HepG2 (cell line): Measurements from ENCODE around the gene VWA2. TPM values are rescaled to one million over a fixed set of nuclear protein-coding genes. Genes with fewer than 3 reads are reported as not detected.

Experiments
- ATAC-seq: fragments of 200-7000 bp; cut with Tn5 transposase; 3 replicates; pipeline ENCODE4 v1.9.1; 2020; ENCODE audit warnings: mild to moderate bottlenecking, moderate library complexity
- BruUV-seq: library from RNA; stranded (reverse); fragments of 400-500 nt; replicated peaks from 2 replicates; lab custom pipeline; 2021; lab: Mats Ljungman, UMichigan
- CTCF ChIA-PET: fragments of 300-600 bp; formaldehyde crosslinking; extraction: SDS; loops from one replicate; lab custom pipeline; 2021; ENCODE audit warnings: low total read pairs, inconsistent platforms, low intra/inter-chr PET ratio; lab: Yijun Ruan, JAX
- POLR2A ChIA-PET: fragments of 350-600 bp; sonication (Branson Sonifier 250); formaldehyde crosslinking; loops from one replicate; lab custom pipeline; 2020; ENCODE audit warnings: antibody characterized with exemption, inconsistent platforms; lab: Yijun Ruan, JAX
- DNase-seq: peaks from one replicate; pipeline ENCODE4 v3.0.0-alpha.2; 2015; ENCODE audit warnings: low spot score
- FAIRE-seq: peaks from 3 replicates; lab custom pipeline; 2011; peaks lifted over from hg19 to GRCh38; lab: Jason Lieb, UNC
- H2AFZ ChIP-seq: one replicate; pipeline ENCODE4 v1.6.1; 2011; ENCODE audit warnings: low read length, inconsistent platforms
- H3K27ac ChIP-seq: fragments of 300-600 bp; 3 replicates; pipeline ENCODE4 v1.8.0; 2011; ENCODE audit warnings: mixed run types, mild to moderate bottlenecking, mixed read lengths, low read length, inconsistent platforms; ENCODE audit not compliant: insufficient read depth; ENCODE audit errors: extremely low read length
- H3K27me3 ChIP-seq, 2 experiments: fragments of 200-600 bp in 1 of 2; 2 replicates in 1 of 2; 3 replicates in 1 of 2; pipeline versions ENCODE4 v1.6.0 to v1.8.0; 2011; ENCODE audit warnings: low read length in 2 of 2, mild to moderate bottlenecking in 2 of 2, moderate library complexity in 2 of 2, inconsistent platforms in 1 of 2; ENCODE audit not compliant: insufficient read depth in 2 of 2, control insufficient read depth in 1 of 2
- H3K36me3 ChIP-seq, 2 experiments: fragments of 200-600 bp in 1 of 2; replicated peaks in 1 of 2; 2 replicates in 1 of 2; 3 replicates in 1 of 2; pipeline versions ENCODE4 v1.5.1 to v1.8.0; 2011; ENCODE audit warnings: low read length in 2 of 2, inconsistent platforms in 1 of 2; ENCODE audit not compliant: insufficient read depth in 2 of 2, control insufficient read depth in 1 of 2
- H3K4me1 ChIP-seq: 2 replicates; pipeline ENCODE4 v1.5.1; 2012; ENCODE audit warnings: low read length, inconsistent platforms; ENCODE audit not compliant: insufficient read depth
- H3K4me2 ChIP-seq: 2 replicates; pipeline ENCODE4 v1.6.0; 2011; ENCODE audit warnings: low read depth, low read length, inconsistent platforms
- H3K4me3 ChIP-seq, 3 experiments: fragments of 200-600 bp in 1 of 3; sonication (generic), shearing (Covaris generic) in 1 of 3; replicated peaks in 1 of 3; 2 replicates each; pipeline ENCODE4 v1.5.1; 2011 to 2016; ENCODE audit warnings: low read length in 3 of 3, inconsistent platforms in 2 of 3, low read depth in 2 of 3, mild to moderate bottlenecking in 2 of 3, control low read depth in 1 of 3, mixed read lengths in 1 of 3; ENCODE audit not compliant: insufficient read depth in 1 of 3
- H3K79me2 ChIP-seq: one replicate; pipeline ENCODE4 v1.6.1; 2011; ENCODE audit warnings: low read length, inconsistent platforms; ENCODE audit not compliant: insufficient read depth
- H3K9ac ChIP-seq: 2 replicates; pipeline ENCODE4 v1.6.0; 2011; ENCODE audit warnings: mild to moderate bottlenecking, low read depth, low read length, inconsistent platforms; ENCODE audit not compliant: insufficient read depth
- H3K9me3 ChIP-seq: 2 replicates; pipeline ENCODE4 v1.5.1; 2012; ENCODE audit warnings: mild to moderate bottlenecking, low read length
- H4K20me1 ChIP-seq: 2 replicates; pipeline ENCODE4 v1.6.0; 2011; ENCODE audit warnings: inconsistent platforms, mild to moderate bottlenecking, low read length, moderate library complexity; ENCODE audit not compliant: insufficient read depth
- HOXA7 ChIP-seq: sonication (generic); formaldehyde crosslinking; IDR thresholded peaks from 2 replicates; pipeline ENCODE4 v1.8.1; 2022; ENCODE audit warnings: mild to moderate bottlenecking, missing genetic modification reagents, moderate library complexity
- KLF11 ChIP-seq: IDR thresholded peaks from 2 replicates; pipeline ENCODE4 v1.6.1; 2016; ENCODE audit warnings: missing compliant biosample characterization
- MLX ChIP-seq: IDR thresholded peaks from 2 replicates; pipeline ENCODE4 v1.6.1; 2016
- RAD21 ChIP-seq: fragments of 450-650 bp; formaldehyde crosslinking; IDR thresholded peaks from 2 replicates; pipeline ENCODE4 v1.5.0; 2020; ENCODE audit warnings: mild to moderate bottlenecking
- RBM39 ChIP-seq: fragments of 200-400 bp; formaldehyde crosslinking; IDR thresholded peaks from one replicate; pipeline ENCODE4 v1.6.1; 2018; ENCODE audit warnings: antibody characterized with exemption, mild to moderate bottlenecking, low read depth, low read length; ENCODE audit not compliant: poor library complexity, severe bottlenecking
- REST ChIP-seq, 2 experiments: IDR thresholded peaks; 2 replicates each; pipeline ENCODE4 v1.6.1; 2011 to 2012; ENCODE audit warnings: low read length in 2 of 2, borderline replicate concordance in 1 of 2, low read depth in 1 of 2, mild to moderate bottlenecking in 1 of 2, moderate library complexity in 1 of 2
- ZBTB7B ChIP-seq: sonication (generic); formaldehyde crosslinking; IDR thresholded peaks from 2 replicates; pipeline ENCODE4 v1.4.0; 2020; ENCODE audit warnings: missing genetic modification reagents
- ZKSCAN5 ChIP-seq: sonication (generic); formaldehyde crosslinking; IDR thresholded peaks from 2 replicates; pipeline ENCODE4 v1.5.1; 2020; ENCODE audit warnings: mild to moderate bottlenecking, missing genetic modification reagents
- ZNF550 ChIP-seq: sonication (generic); formaldehyde crosslinking; IDR thresholded peaks from 2 replicates; pipeline ENCODE4 v1.4.0; 2020; ENCODE audit warnings: mild to moderate bottlenecking, missing genetic modification reagents, borderline replicate concordance
- ZNF580 ChIP-seq: IDR thresholded peaks from 2 replicates; pipeline ENCODE4 v1.6.1; 2016; ENCODE audit warnings: low read depth, borderline replicate concordance
- WGBS: methylation state at CpG from one replicate; pipeline ENCODE4 v1.1.6; 2017; ENCODE audit warnings: low lambda C conversion rate; 5-methylcytosine and 5-hydroxymethylcytosine counted together
- in situ Hi-C: cut with HindIII; loops from 2 replicates; pipeline ENCODE4 v1.10.0; 2017; ENCODE audit warnings: low pct_unique_long_range_greater_than_20kb; ENCODE audit not compliant: extremely low pct_ligation_motif_present
- intact Hi-C: fragments of 100-400 bp; cut with micrococcal nuclease; formaldehyde crosslinking; loops from one replicate; pipeline ENCODE4 v1.10.0; 2022; ENCODE audit not compliant: unreplicated experiment
- polyA plus RNA-seq, 8 experiments: library from polyadenylated mRNA; depleted of rRNA in 3 of 8; stranded (reverse) in 7 of 8; unstranded in 1 of 8; fragments of >200 nt; fragmentation: Illumina TruSeq in 4 of 8; extraction: Trizol in 4 of 8; gene quantifications; 2 replicates each; pipeline versions ENCODE4 v1.2.1 to v1.2.3, GENCODE V29; 2011 to 2016; ENCODE audit warnings: low read depth in 4 of 8, missing spikeins in 1 of 8, mixed read lengths in 1 of 8; ENCODE audit not compliant: insufficient read depth in 1 of 8
- total RNA-seq, 5 experiments: library from RNA; depleted of rRNA; stranded (reverse); fragments of >200 nt; fragmentation: Illumina TruSeq; extraction: Trizol; gene quantifications; 2 replicates each; pipeline ENCODE4 v1.2.3, GENCODE V29; 2016; ENCODE audit warnings: low read depth in 1 of 5
- TF ChIP-seq, protein P1 (sequence below): IDR thresholded peaks from 2 replicates; pipeline ENCODE4 v1.6.1; 2016; ENCODE audit warnings: missing biosample characterization, missing genetic modification reagents, low read depth
- TF ChIP-seq, protein P2 (sequence below): sonication (generic); formaldehyde crosslinking; IDR thresholded peaks from 2 replicates; pipeline ENCODE4 v1.4.0; 2020; ENCODE audit warnings: missing genetic modification reagents, borderline replicate concordance

VWA2 gene
- total and polyA plus RNA-seq, 2 of the 13 experiments (the other 11 are each of a cell fraction or from before 2014, with no cell fraction given), result not detected

- TF ChIP-seq, protein P1, sequence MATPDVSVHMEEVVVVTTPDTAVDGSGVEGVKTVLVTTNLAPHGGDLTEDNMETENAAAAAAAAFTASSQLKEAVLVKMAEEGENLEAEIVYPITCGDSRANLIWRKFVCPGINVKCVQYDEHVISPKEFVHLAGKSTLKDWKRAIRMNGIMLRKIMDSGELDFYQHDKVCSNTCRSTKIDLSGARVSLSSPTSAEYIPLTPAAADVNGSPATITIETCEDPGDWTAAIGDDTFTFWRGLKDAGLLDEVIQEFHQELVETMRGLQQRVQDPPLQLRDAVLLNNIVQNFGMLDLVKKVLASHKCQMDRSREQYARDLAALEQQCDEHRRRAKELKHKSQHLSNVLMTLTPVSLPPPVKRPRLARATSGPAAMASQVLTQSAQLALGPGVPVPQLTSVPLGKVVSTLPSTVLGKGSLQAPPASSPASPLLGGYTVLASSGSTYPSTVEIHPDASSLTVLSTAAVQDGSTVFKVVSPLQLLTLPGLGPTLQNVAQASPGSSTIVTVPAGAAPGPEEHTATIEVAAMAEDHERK, result no peak
Observed at GRCh38 chr10:114311496-114312209, 72.6 kb downstream of the VWA2 start (continued).

DNA sequence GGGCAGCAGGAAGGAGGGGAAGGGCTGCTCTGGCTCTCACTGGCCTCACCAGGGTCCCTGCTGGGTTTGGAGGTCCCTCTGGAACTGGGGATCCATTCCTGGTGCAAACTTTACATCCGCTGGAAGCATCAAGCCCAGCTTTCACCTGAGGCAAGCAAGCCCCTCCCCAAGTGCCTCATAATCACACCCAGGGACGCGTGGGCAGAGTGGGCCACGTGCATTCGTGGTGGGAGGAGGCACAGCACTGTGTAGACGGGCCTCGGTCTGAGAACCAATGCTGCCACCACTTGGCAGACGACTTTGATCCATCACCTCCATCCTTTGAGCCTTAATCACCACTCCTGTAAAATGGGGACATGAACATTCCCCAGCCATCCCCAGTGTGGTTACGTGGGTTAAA lies 74.1 kb downstream of the VWA2 start:
- no peaks in the 10 kb centered on the region for H3K79me2 ChIP-seq
- FAIRE-seq, result no peak
- ChIA-PET POLR2A (no interaction called here), CTCF (no interaction called here)
- H3K4me2 ChIP-seq, result no peak overlapping the region
- H3K9me3 ChIP-seq, result no peaks in the 10 kb centered on the region
- ATAC-seq, result no peak
- H4K20me1 ChIP-seq, result no peaks in the 10 kb centered on the region
- BruUV-seq, result no TSS peak
- H3K27ac ChIP-seq, result no peak overlapping the region
- intact Hi-C loops (no loop called here), in situ Hi-C loops (loop anchor here (25.0 kb wide), 1 partner anchor 824 kb away; no protein-coding TSS in a partner anchor)
- peaks cover 6 to 49% of the 10 kb centered on the region in 2 experiments for H3K27me3 ChIP-seq
- H3K4me1 ChIP-seq, result no peaks in the 10 kb centered on the region
- no peak overlapping the region for H2AFZ ChIP-seq
- WGBS, result 0% methylated on average over 2 of the region's 9 CpGs
- H3K9ac ChIP-seq, result no peak overlapping the region
- no peak for DNase-seq
- no peaks in the 10 kb centered on the region for H3K36me3 ChIP-seq
- H3K4me3 ChIP-seq, result no peak overlapping the region
- no peak for TF ChIP-seq KLF11 (CRISPR knock-in tag)
- TF ChIP-seq ZNF580 (CRISPR knock-in tag), result no peak
- TF ChIP-seq RAD21, result no peak
- no peak for TF ChIP-seq REST (IDR thresholded peaks at IDR 0.05; ENCODE audit: borderline replicate concordance in 1 of 2, low read depth in 1 of 2, low read length in 2 of 2)
- TF ChIP-seq ZBTB7B (CRISPR knock-in tag), result no peak
- TF ChIP-seq HOXA7 (CRISPR knock-in tag), result no peak
- TF ChIP-seq ZNF550 (CRISPR knock-in tag), result no peak
- TF ChIP-seq, protein P2, sequence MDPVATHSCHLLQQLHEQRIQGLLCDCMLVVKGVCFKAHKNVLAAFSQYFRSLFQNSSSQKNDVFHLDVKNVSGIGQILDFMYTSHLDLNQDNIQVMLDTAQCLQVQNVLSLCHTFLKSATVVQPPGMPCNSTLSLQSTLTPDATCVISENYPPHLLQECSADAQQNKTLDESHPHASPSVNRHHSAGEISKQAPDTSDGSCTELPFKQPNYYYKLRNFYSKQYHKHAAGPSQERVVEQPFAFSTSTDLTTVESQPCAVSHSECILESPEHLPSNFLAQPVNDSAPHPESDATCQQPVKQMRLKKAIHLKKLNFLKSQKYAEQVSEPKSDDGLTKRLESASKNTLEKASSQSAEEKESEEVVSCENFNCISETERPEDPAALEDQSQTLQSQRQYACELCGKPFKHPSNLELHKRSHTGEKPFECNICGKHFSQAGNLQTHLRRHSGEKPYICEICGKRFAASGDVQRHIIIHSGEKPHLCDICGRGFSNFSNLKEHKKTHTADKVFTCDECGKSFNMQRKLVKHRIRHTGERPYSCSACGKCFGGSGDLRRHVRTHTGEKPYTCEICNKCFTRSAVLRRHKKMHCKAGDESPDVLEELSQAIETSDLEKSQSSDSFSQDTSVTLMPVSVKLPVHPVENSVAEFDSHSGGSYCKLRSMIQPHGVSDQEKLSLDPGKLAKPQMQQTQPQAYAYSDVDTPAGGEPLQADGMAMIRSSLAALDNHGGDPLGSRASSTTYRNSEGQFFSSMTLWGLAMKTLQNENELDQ, result no peak
- no peak for TF ChIP-seq ZKSCAN5 (CRISPR knock-in tag)
- TF ChIP-seq MLX (CRISPR knock-in tag), result no peak
- TF ChIP-seq RBM39, result no peak
